Measurements from ENCODE around the gene GM2A.

DNA sequence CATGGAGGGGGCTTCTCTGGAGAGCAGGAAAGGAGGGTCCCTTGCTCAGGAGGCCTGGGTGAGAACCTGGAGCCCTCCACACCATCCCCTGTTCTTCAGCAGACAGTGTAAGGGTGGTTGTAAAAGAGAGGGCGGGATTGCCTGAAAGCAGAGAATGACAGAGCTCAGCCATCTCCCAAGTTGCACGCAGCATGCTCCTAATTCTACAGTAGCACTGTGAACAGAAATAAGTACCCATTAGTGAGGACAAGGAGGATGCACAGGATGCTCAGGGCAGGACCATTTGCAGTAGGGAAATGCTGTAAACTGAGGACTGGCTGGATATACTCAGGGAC, 37.5 kb upstream of the GM2A start:
- TF ChIP-seq, protein P1, sequence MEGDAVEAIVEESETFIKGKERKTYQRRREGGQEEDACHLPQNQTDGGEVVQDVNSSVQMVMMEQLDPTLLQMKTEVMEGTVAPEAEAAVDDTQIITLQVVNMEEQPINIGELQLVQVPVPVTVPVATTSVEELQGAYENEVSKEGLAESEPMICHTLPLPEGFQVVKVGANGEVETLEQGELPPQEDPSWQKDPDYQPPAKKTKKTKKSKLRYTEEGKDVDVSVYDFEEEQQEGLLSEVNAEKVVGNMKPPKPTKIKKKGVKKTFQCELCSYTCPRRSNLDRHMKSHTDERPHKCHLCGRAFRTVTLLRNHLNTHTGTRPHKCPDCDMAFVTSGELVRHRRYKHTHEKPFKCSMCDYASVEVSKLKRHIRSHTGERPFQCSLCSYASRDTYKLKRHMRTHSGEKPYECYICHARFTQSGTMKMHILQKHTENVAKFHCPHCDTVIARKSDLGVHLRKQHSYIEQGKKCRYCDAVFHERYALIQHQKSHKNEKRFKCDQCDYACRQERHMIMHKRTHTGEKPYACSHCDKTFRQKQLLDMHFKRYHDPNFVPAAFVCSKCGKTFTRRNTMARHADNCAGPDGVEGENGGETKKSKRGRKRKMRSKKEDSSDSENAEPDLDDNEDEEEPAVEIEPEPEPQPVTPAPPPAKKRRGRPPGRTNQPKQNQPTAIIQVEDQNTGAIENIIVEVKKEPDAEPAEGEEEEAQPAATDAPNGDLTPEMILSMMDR (IDR thresholded peaks at IDR 0.05; ENCODE audit: low read length): no peak
- no peak for TF ChIP-seq EZH2 (IDR thresholded peaks at IDR 0.05; ENCODE audit: borderline replicate concordance, low read length)
